Heart right ventricle (tissue), 16 donors: ENCODE measurements around the gene FAM89B. TPM values are rescaled to one million over a fixed set of nuclear protein-coding genes. Genes with fewer than 3 reads are reported as not detected.

Experiments
- ATAC-seq, 8 donors: fragments of 200-7000 bp; cut with Tn5 transposase; one replicate each; pipeline ENCODE4 v1.9.1; 2020; ENCODE audit warnings: mild to moderate bottlenecking in 8 of 8, moderate library complexity in 8 of 8, moderate number of reproducible peaks in 1 of 8
- DNase-seq, 2 donors: peaks; one replicate each; pipeline ENCODE4 v3.0.0-alpha.2; 2020
- H3K27ac ChIP-seq, 10 donors: fragments of 200-600 bp; sonication (generic) in 2 of 10; one replicate each; pipeline versions ENCODE4 v1.5.0 to v1.8.0; 2020 to 2022; ENCODE audit warnings: mild to moderate bottlenecking in 3 of 10
- H3K27me3 ChIP-seq, 7 donors: fragments of 200-600 bp; one replicate each; pipeline ENCODE4 v1.8.0; 2021 to 2022; ENCODE audit warnings: mild to moderate bottlenecking in 2 of 7
- H3K36me3 ChIP-seq, 9 donors: fragments of 200-600 bp; sonication (generic) in 1 of 9; one replicate each; pipeline versions ENCODE4 v1.5.0 to v1.8.0; 2020 to 2022; ENCODE audit warnings: mild to moderate bottlenecking in 2 of 9
- H3K4me1 ChIP-seq, 9 donors: fragments of 200-600 bp; sonication (generic) in 1 of 9; one replicate each; pipeline versions ENCODE4 v1.5.0 to v1.8.0; 2020 to 2022; ENCODE audit warnings: mild to moderate bottlenecking in 4 of 9
- H3K4me3 ChIP-seq, 10 donors: fragments of 200-600 bp; sonication (generic) in 2 of 10; one replicate each; pipeline versions ENCODE4 v1.5.0 to v1.8.0; 2020 to 2022; ENCODE audit warnings: mild to moderate bottlenecking in 7 of 10, moderate library complexity in 2 of 10
- H3K9me3 ChIP-seq, 11 donors: fragments of 200-600 bp in 10 of 11; sonication (generic) in 2 of 11; one replicate each; pipeline versions ENCODE4 v1.5.0 to v1.8.0; 2013 to 2022; ENCODE audit warnings: mild to moderate bottlenecking in 2 of 11, control low read depth in 1 of 11, moderate library complexity in 1 of 11
- WGBS, 2 donors: extraction: QIAGEN DNeasy Blood & Tissue Kit; methylation state at CpG; one replicate each; pipeline ENCODE4 v1.1.7; 2013; ENCODE audit warnings: inconsistent platforms in 1 of 2; 5-methylcytosine and 5-hydroxymethylcytosine counted together
- intact Hi-C, 10 donors: fragments of 100-400 bp; cut with DNase I; formaldehyde crosslinking; loops; one replicate each; pipeline versions ENCODE4 v1.11.1 to v1.14.2; 2022
- polyA plus RNA-seq, 2 donors: library from polyadenylated mRNA; stranded (reverse); fragments of 200-250 nt; gene quantifications; one replicate each; pipeline ENCODE4 v1.2.3, GENCODE V29; 2013
- total RNA-seq, 10 donors: library from RNA; stranded (reverse); fragmentation: NEBNext Ultra II Directional in 3 of 10; extraction: Animal tissue kit (Norgen Biotek cat#: 25700) in 3 of 10; gene quantifications; one replicate each; pipeline versions ENCODE4 v1.2.1 to v1.2.4, GENCODE V29; 2021 to 2023
- TF ChIP-seq, protein P1 (sequence below), 9 donors: fragments of 200-600 bp; sonication (generic) in 2 of 9; IDR thresholded peaks; one replicate each; pipeline versions ENCODE4 v1.5.0 to v1.8.0; 2021 to 2022; ENCODE audit warnings: antibody characterized with exemption in 9 of 9, mild to moderate bottlenecking in 5 of 9, moderate library complexity in 1 of 9
- donor health status: Arrhythmogenic right ventricular cardiomyopathy.
- donor health status: ischemic (EF 13 %, LVEDD 7.1; RV severe dilation, severe dysfunction).
- donor health status: healthy with polysubstance abuse.
- donor health status: DM: no; HTN: yes; CAD: no.
- donor health status: DM: no; HTN: no; CAD: no.
- donor health status: ischemic (EF 25% LVEDD 6.9; RV normal size, moderate dysfunction).
- donor health status: ischemic (EF 25% LVEDD 5.7; RV mildly dilated, moderate dysfunction).
- donor health status: healthy.
- donor health status: DM: yes; HTN: yes; CAD: no.
- donor health status: Ischemic cardiomyopathy.
- donor health status: ischemic (EF 35%, LVEDD 5.7; RV mildly dilated, moderate dysfunction).
- donor health status: nonischemic (EF 11% LVEDD 7.7; RV severe dilation, severe dysfunction).
- donor health status: DM: yes; HTN: yes; CAD: no.
- donor health status: PGD.
- donor health status: ischemic (EF 29% LVEDD 5.4; RV normal size, mild dysfunction).
- donor health status: nonischemic (EF 23%, LVEDD 6.1; RV moderate dilation, normal function).

Gene FAM89B
- total and polyA plus RNA-seq, 12 donors = 21.2 to 55.7 (median 33.8) TPM

DNA sequence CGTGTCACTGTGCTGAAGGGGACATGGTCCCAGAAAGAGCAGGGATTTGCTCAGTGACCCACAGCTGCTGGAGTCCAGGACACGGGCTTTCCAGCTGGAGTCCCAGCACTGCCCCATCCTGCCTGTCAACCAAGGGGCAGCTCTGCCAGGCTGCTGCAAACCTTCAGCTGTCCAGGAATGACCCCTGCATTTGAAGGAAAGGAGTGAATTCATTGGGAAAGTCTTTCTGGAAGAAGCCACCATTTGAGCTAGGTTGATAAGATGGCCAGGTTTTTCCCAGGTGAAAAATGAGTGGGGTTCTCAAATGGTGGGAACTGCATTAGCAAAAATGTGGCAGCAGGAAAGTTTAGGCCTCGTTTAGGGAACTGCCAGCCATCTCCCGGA lies 13.9 kb downstream of the FAM89B start:
- no peaks in the 10 kb centered on the region for H3K9me3 ChIP-seq
- H3K4me3 ChIP-seq = no peak overlapping the region
- DNase-seq (no peak), ATAC-seq (no peak)
- H3K27ac ChIP-seq = peak overlapping the region in 8 of 10 donors; percentile 53 to 89 (median 81)
- no peaks in the 10 kb centered on the region for H3K27me3 ChIP-seq
- TF ChIP-seq, protein P1, sequence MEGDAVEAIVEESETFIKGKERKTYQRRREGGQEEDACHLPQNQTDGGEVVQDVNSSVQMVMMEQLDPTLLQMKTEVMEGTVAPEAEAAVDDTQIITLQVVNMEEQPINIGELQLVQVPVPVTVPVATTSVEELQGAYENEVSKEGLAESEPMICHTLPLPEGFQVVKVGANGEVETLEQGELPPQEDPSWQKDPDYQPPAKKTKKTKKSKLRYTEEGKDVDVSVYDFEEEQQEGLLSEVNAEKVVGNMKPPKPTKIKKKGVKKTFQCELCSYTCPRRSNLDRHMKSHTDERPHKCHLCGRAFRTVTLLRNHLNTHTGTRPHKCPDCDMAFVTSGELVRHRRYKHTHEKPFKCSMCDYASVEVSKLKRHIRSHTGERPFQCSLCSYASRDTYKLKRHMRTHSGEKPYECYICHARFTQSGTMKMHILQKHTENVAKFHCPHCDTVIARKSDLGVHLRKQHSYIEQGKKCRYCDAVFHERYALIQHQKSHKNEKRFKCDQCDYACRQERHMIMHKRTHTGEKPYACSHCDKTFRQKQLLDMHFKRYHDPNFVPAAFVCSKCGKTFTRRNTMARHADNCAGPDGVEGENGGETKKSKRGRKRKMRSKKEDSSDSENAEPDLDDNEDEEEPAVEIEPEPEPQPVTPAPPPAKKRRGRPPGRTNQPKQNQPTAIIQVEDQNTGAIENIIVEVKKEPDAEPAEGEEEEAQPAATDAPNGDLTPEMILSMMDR (IDR thresholded peaks at IDR 0.05) = no peak
- 77 to 80% methylated on average over 4 of the region's 4 CpGs for WGBS, 2 donors
- H3K36me3 ChIP-seq = peaks cover 0 to 80% (median 18%) of the 10 kb centered on the region in 9 donors
- H3K4me1 ChIP-seq = peaks cover 25 to 58% (median 47%) of the 10 kb centered on the region in 9 donors
- intact Hi-C loops = loop anchor here in 3 of 10 donors (5.0 to 10.0 kb wide), 2 partner anchors 44 to 51 kb away; no protein-coding TSS in a partner anchor

DNA sequence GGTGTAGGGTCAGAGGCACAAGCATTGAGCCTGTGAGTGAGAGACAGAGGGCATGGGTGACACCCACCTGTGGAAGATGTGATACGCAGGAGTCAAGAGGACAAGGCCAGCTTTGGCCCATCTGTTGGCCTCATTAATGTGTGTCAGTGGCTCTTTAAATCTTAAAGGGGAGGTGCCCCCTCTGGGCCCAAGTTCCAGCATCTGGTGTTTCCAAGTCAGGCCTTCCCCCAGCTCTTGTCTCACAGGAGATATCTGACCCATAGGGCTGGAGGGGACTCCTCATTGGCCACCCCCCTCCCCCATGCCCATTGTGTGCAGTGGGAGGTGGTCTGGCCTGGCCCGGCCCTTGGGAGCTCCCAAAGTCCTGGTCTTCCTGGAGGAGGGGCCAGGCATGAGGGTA lies 14.3 kb downstream of the FAM89B start:
- Histone ChIP-seq H3K4me3 (peak overlapping the region in 1 of 10 donors; percentile 14), H3K4me1 (peaks cover 25 to 58% (median 47%) of the 10 kb centered on the region in 9 donors), H3K27me3 (no peaks in the 10 kb centered on the region), H3K9me3 (no peaks in the 10 kb centered on the region), H3K36me3 (peaks cover 0 to 80% (median 18%) of the 10 kb centered on the region in 9 donors), H3K27ac (peak overlapping the region in 9 of 10 donors; percentile 53 to 89 (median 81))
- intact Hi-C loops = loop anchor here in 3 of 10 donors (5.0 to 10.0 kb wide), 2 partner anchors 44 to 52 kb away; no protein-coding TSS in a partner anchor
- TF ChIP-seq, protein P1 (IDR thresholded peaks at IDR 0.05) = no peak
- ATAC-seq = peak; percentile 11 to 49 (median 27)
- no peak for DNase-seq
- WGBS, 2 donors = 56 to 62% methylated on average over 2 of the region's 2 CpGs

DNA sequence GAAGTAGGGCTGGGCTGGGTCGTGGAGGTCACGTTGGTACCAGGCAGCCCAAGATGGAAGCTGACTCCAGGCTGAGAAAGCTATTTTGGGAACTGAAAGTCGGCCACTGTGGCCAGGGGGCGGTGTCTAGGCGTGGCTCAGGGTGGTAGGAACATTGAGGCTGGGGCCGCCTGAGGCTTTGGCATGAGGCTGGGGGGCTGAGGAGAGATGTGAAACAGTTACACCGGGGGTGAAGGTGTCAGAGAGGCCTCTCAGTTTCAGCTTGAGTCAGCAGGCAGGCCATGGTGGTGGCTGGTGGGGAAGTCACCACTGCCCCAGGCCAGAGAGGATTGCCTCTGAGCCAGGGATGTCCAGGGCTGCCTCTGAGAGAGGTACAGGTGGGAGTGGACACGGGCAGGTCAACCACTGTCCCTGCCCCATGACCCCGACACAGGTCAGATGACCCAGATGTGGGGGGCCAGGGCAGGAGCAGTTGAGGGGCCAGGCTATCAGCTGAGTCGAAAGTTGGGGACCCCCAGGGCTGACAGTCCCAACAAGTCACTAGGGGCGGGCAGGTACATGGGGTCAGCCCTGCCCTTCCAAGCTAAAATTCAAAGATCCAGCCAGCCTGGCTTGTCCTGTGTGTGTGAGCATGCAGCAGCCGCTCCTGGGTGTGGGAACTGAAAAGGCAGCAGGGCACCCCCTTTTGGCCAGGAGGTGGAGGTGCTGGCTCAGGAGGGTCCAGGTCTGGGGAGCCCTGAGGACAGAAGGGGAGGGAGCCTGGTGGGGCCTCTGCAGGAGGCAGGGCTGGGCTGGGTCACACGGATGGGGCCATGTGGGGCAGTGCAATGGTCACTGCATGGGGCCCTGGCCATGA lies 16.1 kb downstream of the FAM89B start:
- Histone ChIP-seq H3K4me1 (peaks cover 26 to 70% (median 49%) of the 10 kb centered on the region in 9 donors), H3K27me3 (no peaks in the 10 kb centered on the region), H3K4me3 (peak overlapping the region in 1 of 10 donors; percentile 12), H3K36me3 (peaks cover 0 to 80% (median 22%) of the 10 kb centered on the region in 9 donors), H3K9me3 (no peaks in the 10 kb centered on the region), H3K27ac (peak overlapping the region; percentile 37 to 89 (median 80))
- intact Hi-C loops = loop anchor here in 3 of 10 donors (5.0 to 10.0 kb wide), 2 partner anchors 46 to 54 kb away; no protein-coding TSS in a partner anchor
- TF ChIP-seq, protein P1 (IDR thresholded peaks at IDR 0.05) = peak; percentile 17 to 67 (median 51)
- DNase-seq (peak; percentile 61 to 63), ATAC-seq (peak; percentile 34 to 75 (median 64))
- WGBS, 2 donors = 49% methylated on average over 13 of the region's 13 CpGs

DNA sequence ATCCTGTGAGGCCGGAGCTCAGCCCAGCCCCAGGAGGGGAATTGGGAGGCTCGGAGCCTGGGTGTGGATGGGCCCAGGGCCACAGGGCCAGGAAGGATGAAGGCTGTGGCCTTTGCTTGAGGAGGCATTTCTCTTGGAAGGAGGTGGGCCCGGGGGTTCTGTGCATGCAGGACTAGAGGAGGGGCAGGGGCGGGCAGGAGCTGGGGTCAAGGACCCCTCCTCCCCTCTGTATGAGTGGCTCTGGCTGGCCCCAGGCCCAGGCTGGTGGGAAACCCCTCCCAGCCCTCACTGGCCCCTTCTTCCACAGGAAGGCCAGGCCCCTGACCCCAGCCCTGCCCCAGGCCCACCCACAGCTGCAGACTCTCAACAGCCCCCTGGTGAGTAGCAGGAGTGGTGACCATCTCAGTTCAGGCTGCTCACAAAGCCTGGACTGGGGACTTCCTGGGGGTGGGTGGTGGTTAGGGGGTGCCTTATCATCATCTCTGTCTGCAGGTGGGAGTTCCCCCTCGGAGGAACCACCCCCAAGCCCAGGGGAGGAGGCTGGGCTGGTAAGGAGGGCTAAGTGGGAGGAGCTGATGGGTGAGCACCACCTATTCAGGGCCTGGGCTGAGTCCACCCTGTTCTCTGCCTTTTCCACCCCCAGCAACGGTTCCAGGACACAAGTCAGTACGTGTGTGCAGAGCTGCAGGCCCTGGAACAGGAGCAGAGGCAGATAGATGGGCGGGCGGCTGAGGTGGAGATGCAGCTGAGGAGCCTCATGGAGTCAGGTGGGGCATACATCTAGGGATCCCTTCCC lies 17.3 kb downstream of the FAM89B start:
- Histone ChIP-seq H3K4me3 (no peak overlapping the region), H3K27me3 (no peaks in the 10 kb centered on the region), H3K9me3 (no peaks in the 10 kb centered on the region), H3K36me3 (peaks cover 0 to 75% (median 18%) of the 10 kb centered on the region in 9 donors), H3K27ac (peak overlapping the region in 7 of 10 donors; percentile 22 to 81 (median 68)), H3K4me1 (peaks cover 29 to 78% (median 55%) of the 10 kb centered on the region in 9 donors)
- TF ChIP-seq, protein P1 (IDR thresholded peaks at IDR 0.05) = no peak
- DNase-seq (no peak), ATAC-seq (peak in 1 of 8 donors; percentile 15)
- WGBS, 2 donors = 62 to 65% methylated on average over 9 of the region's 9 CpGs
- intact Hi-C loops = loop anchor here in 5 of 10 donors (5.0 to 10.0 kb wide), 2 partner anchors 47 to 55 kb away; no protein-coding TSS in a partner anchor
